ENCODE results near the gene CHST9.

Gene CHST9

GRCh38 chr18:27114842-27115241, 70.3 kb downstream of the CHST9 start:
- TF ChIP-seq EZH2 (IDR thresholded peaks at IDR 0.05; ENCODE audit: borderline replicate concordance, low read length) = no peak
- no peak for TF ChIP-seq CTCF (IDR thresholded peaks at IDR 0.05; ENCODE audit: low read length)
- H3K4me3 ChIP-seq (ENCODE audit: low read depth, low read length, poor library complexity, severe bottlenecking) = no peak overlapping the region
- H3K79me2 ChIP-seq (ENCODE audit: insufficient read depth, low read length) = no peaks in the 10 kb centered on the region
- no peak overlapping the region for H3K27ac ChIP-seq (ENCODE audit: low read depth, low read length, poor library complexity, severe bottlenecking)
- no peaks in the 10 kb centered on the region for H3K9me2 ChIP-seq (ENCODE audit: low read depth, low read length)
- no peaks in the 10 kb centered on the region for H3K27me3 ChIP-seq (ENCODE audit: insufficient read depth, low read length)
- H3K36me3 ChIP-seq (ENCODE audit: insufficient read depth, low read length) = no peaks in the 10 kb centered on the region
- H2AFZ ChIP-seq (ENCODE audit: low read length) = no peak overlapping the region
- H3K9me3 ChIP-seq (ENCODE audit: low read length) = no peaks in the 10 kb centered on the region
- H3K4me1 ChIP-seq (ENCODE audit: insufficient read depth, low read length, severe bottlenecking) = no peaks in the 10 kb centered on the region
- no peaks in the 10 kb centered on the region for H3F3A ChIP-seq (ENCODE audit: insufficient read depth, low read length)
- no peak overlapping the region for H3K9ac ChIP-seq (ENCODE audit: low read length)
- H4K20me1 ChIP-seq (ENCODE audit: insufficient read depth, low read length) = no peaks in the 10 kb centered on the region
- no peak overlapping the region for H3K4me2 ChIP-seq (ENCODE audit: low read length)

- Histone ChIP-seq H2AFZ (ENCODE audit: low read length) (no peak overlapping the region), H3K27ac (ENCODE audit: low read depth, low read length, poor library complexity, severe bottlenecking) (no peak overlapping the region), H3K36me3 (ENCODE audit: insufficient read depth, low read length) (no peaks in the 10 kb centered on the region), H3K4me1 (ENCODE audit: insufficient read depth, low read length, severe bottlenecking) (no peaks in the 10 kb centered on the region), H3K4me3 (ENCODE audit: low read depth, low read length, poor library complexity, severe bottlenecking) (no peak overlapping the region), H4K20me1 (ENCODE audit: insufficient read depth, low read length) (no peaks in the 10 kb centered on the region), H3K9me2 (ENCODE audit: low read depth, low read length) (no peaks in the 10 kb centered on the region), H3K27me3 (ENCODE audit: insufficient read depth, low read length) (no peaks in the 10 kb centered on the region), H3F3A (ENCODE audit: insufficient read depth, low read length) (no peaks in the 10 kb centered on the region), H3K9ac (ENCODE audit: low read length) (no peak overlapping the region), H3K4me2 (ENCODE audit: low read length) (no peak overlapping the region), H3K9me3 (ENCODE audit: low read length) (no peaks in the 10 kb centered on the region), H3K79me2 (ENCODE audit: insufficient read depth, low read length) (no peaks in the 10 kb centered on the region)
- TF ChIP-seq CTCF (IDR thresholded peaks at IDR 0.05; ENCODE audit: low read length) (no peak), EZH2 (IDR thresholded peaks at IDR 0.05; ENCODE audit: borderline replicate concordance, low read length) (no peak)
Measured at GRCh38 chr18:27113358-27113757, 71.8 kb downstream of the CHST9 start.

GRCh38 chr18:27110319-27110718, 74.8 kb downstream of the CHST9 start:
- H3K27me3 ChIP-seq (ENCODE audit: insufficient read depth, low read length) = no peaks in the 10 kb centered on the region
- H3K27ac ChIP-seq (ENCODE audit: low read depth, low read length, poor library complexity, severe bottlenecking) = no peak overlapping the region
- no peak overlapping the region for H3K9ac ChIP-seq (ENCODE audit: low read length)
- no peaks in the 10 kb centered on the region for H3K9me2 ChIP-seq (ENCODE audit: low read depth, low read length)
- H3F3A ChIP-seq (ENCODE audit: insufficient read depth, low read length) = no peaks in the 10 kb centered on the region
- no peaks in the 10 kb centered on the region for H3K9me3 ChIP-seq (ENCODE audit: low read length)
- no peak overlapping the region for H3K4me2 ChIP-seq (ENCODE audit: low read length)
- H3K4me1 ChIP-seq (ENCODE audit: insufficient read depth, low read length, severe bottlenecking) = no peaks in the 10 kb centered on the region
- no peaks in the 10 kb centered on the region for H3K36me3 ChIP-seq (ENCODE audit: insufficient read depth, low read length)
- H3K79me2 ChIP-seq (ENCODE audit: insufficient read depth, low read length) = no peaks in the 10 kb centered on the region
- no peak overlapping the region for H3K4me3 ChIP-seq (ENCODE audit: low read depth, low read length, poor library complexity, severe bottlenecking)
- no peak overlapping the region for H2AFZ ChIP-seq (ENCODE audit: low read length)
- no peaks in the 10 kb centered on the region for H4K20me1 ChIP-seq (ENCODE audit: insufficient read depth, low read length)
- TF ChIP-seq CTCF (IDR thresholded peaks at IDR 0.05; ENCODE audit: low read length) (no peak), EZH2 (IDR thresholded peaks at IDR 0.05; ENCODE audit: borderline replicate concordance, low read length) (no peak)

Data from OCI-LY1 (cell line).